Loucy (cell line): ENCODE results near the gene ADAMTS12.
"Not testable (repeated sequence)": the region's sequence is repeated elsewhere in the genome, so short reads cannot be mapped to it uniquely, and the experiment has no call there.

Experiments
- H2AFZ ChIP-seq: fragments of 200-600 bp; sonication (generic); 2 replicates; pipeline ENCODE4 v1.6.0; 2016; ENCODE audit warnings: antibody characterized with exemption, mild to moderate bottlenecking, low read length, moderate library complexity
- H3F3A ChIP-seq: fragments of 200-600 bp; 2 replicates; pipeline ENCODE4 v1.6.0; 2016; ENCODE audit warnings: antibody characterized with exemption, low read depth, mild to moderate bottlenecking
- H3K27me3 ChIP-seq: fragments of 200-600 bp; sonication (generic); 2 replicates; pipeline ENCODE4 v1.6.1; 2014; ENCODE audit warnings: low read length, mild to moderate bottlenecking; ENCODE audit not compliant: insufficient read depth, poor library complexity, severe bottlenecking
- H3K36me3 ChIP-seq: fragments of 200-600 bp; sonication (generic); 2 replicates; pipeline ENCODE4 v1.6.1; 2016; ENCODE audit warnings: low read length; ENCODE audit not compliant: insufficient read depth
- H3K4me1 ChIP-seq: fragments of 200-600 bp; sonication (generic); 2 replicates; pipeline ENCODE4 v1.5.1; 2014; ENCODE audit warnings: low read length, mild to moderate bottlenecking; ENCODE audit not compliant: insufficient read depth, poor library complexity, severe bottlenecking
- H3K4me2 ChIP-seq: fragments of 200-600 bp; sonication (generic); 2 replicates; pipeline ENCODE4 v1.6.0; 2014; ENCODE audit warnings: antibody characterized with exemption, low read length, low read depth, mild to moderate bottlenecking; ENCODE audit not compliant: poor library complexity, severe bottlenecking
- H3K4me3 ChIP-seq: fragments of 200-600 bp; sonication (generic); 2 replicates; pipeline ENCODE4 v1.5.1; 2014; ENCODE audit warnings: low read length, mild to moderate bottlenecking, mixed read lengths; ENCODE audit not compliant: poor library complexity, severe bottlenecking
- H3K79me2 ChIP-seq: fragments of 200-600 bp; sonication (generic); 2 replicates; pipeline ENCODE4 v1.6.1; 2014; ENCODE audit warnings: low read length; ENCODE audit not compliant: insufficient read depth
- H3K9ac ChIP-seq: fragments of 200-600 bp; sonication (generic); 2 replicates; pipeline ENCODE4 v1.6.0; 2014; ENCODE audit warnings: mild to moderate bottlenecking, low read depth, low read length, moderate library complexity; ENCODE audit not compliant: poor library complexity, severe bottlenecking
- H3K9me2 ChIP-seq: fragments of 200-600 bp; sonication (generic); replicated peaks from 2 replicates; pipeline ENCODE4 v1.6.1; 2016; ENCODE audit warnings: low read depth, low read length, mixed read lengths
- H3K9me3 ChIP-seq: fragments of 200-600 bp; sonication (generic); 2 replicates; pipeline ENCODE4 v1.6.1; 2014; ENCODE audit warnings: mild to moderate bottlenecking, antibody characterized with exemption, low read length, low read depth; ENCODE audit not compliant: insufficient read depth
- H4K20me1 ChIP-seq: fragments of 200-600 bp; sonication (generic); 2 replicates; pipeline ENCODE4 v1.6.0; 2014; ENCODE audit warnings: antibody characterized with exemption, low read length, mild to moderate bottlenecking; ENCODE audit not compliant: insufficient read depth, poor library complexity, severe bottlenecking
- EZH2phosphoT487 ChIP-seq: fragments of 200-600 bp; IDR thresholded peaks from 2 replicates; pipeline ENCODE4 v1.6.1; 2018; ENCODE audit warnings: antibody characterized with exemption, mild to moderate bottlenecking, moderate library complexity, borderline replicate concordance
- TF ChIP-seq, protein P1 (sequence below): fragments of 200-600 bp; sonication (generic); conservative IDR thresholded peaks from 2 replicates; pipeline ENCODE4 v1.5.1; 2014; ENCODE audit warnings: mild to moderate bottlenecking, antibody characterized with exemption, low read length

Gene ADAMTS12

GRCh38 chr5:33925278-33925677, 33.5 kb upstream of the ADAMTS12 start:
- H3K4me1 ChIP-seq, result no peaks in the 10 kb centered on the region
- H3K79me2 ChIP-seq, result no peaks in the 10 kb centered on the region
- no peak overlapping the region for H3K9ac ChIP-seq
- no peak overlapping the region for H2AFZ ChIP-seq
- no peaks in the 10 kb centered on the region for H3K9me3 ChIP-seq
- H3F3A ChIP-seq, result no peaks in the 10 kb centered on the region
- H3K27me3 ChIP-seq, result no peaks in the 10 kb centered on the region
- no peak overlapping the region for H3K4me2 ChIP-seq
- no peaks in the 10 kb centered on the region for H3K9me2 ChIP-seq
- H3K4me3 ChIP-seq, result no peak overlapping the region
- no peak for TF ChIP-seq EZH2phosphoT487
- TF ChIP-seq, protein P1, sequence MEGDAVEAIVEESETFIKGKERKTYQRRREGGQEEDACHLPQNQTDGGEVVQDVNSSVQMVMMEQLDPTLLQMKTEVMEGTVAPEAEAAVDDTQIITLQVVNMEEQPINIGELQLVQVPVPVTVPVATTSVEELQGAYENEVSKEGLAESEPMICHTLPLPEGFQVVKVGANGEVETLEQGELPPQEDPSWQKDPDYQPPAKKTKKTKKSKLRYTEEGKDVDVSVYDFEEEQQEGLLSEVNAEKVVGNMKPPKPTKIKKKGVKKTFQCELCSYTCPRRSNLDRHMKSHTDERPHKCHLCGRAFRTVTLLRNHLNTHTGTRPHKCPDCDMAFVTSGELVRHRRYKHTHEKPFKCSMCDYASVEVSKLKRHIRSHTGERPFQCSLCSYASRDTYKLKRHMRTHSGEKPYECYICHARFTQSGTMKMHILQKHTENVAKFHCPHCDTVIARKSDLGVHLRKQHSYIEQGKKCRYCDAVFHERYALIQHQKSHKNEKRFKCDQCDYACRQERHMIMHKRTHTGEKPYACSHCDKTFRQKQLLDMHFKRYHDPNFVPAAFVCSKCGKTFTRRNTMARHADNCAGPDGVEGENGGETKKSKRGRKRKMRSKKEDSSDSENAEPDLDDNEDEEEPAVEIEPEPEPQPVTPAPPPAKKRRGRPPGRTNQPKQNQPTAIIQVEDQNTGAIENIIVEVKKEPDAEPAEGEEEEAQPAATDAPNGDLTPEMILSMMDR, result no peak
- no peaks in the 10 kb centered on the region for H4K20me1 ChIP-seq
- no peaks in the 10 kb centered on the region for H3K36me3 ChIP-seq

- Histone ChIP-seq H3K79me2 (no peaks in the 10 kb centered on the region), H3K36me3 (no peaks in the 10 kb centered on the region), H3K9me2 (no peaks in the 10 kb centered on the region), H4K20me1 (no peaks in the 10 kb centered on the region), H2AFZ (no peak overlapping the region), H3K9ac (no peak overlapping the region), H3K4me1 (no peaks in the 10 kb centered on the region), H3K4me2 (no peak overlapping the region), H3K27me3 (no peaks in the 10 kb centered on the region), H3K4me3 (no peak overlapping the region), H3F3A (no peaks in the 10 kb centered on the region), H3K9me3 (no peaks in the 10 kb centered on the region)
- no peak for TF ChIP-seq EZH2phosphoT487
- TF ChIP-seq, protein P1, result no peak
Measured at GRCh38 chr5:33921002-33921401, 29.2 kb upstream of the ADAMTS12 start.

DNA sequence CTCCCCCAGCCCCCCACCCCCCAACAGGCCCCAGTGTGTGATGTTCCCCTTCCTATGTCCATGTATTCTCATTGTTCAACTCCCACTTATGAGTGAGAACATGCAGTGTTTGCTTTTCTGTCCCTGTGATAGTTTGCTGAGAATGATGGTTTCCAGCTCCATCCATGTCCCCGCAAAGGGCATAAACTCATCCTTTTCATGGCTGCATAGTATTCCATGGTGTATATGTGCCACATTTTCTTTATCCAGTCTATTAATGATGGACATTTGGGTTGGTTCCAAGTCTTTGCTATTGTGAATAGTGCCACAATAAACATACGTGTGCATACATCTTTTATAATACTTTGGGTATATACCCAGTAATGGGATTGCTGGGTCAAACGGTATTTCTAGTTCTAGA, 23.1 kb upstream of the ADAMTS12 start:
- not testable (repeated sequence) for H2AFZ ChIP-seq, H3K79me2 ChIP-seq, H3F3A ChIP-seq, H3K36me3 ChIP-seq, H3K4me3 ChIP-seq, H3K4me1 ChIP-seq, H3K27me3 ChIP-seq, H3K9me3 ChIP-seq, H3K9ac ChIP-seq, H3K9me2 ChIP-seq, H3K4me2 ChIP-seq, H4K20me1 ChIP-seq

DNA sequence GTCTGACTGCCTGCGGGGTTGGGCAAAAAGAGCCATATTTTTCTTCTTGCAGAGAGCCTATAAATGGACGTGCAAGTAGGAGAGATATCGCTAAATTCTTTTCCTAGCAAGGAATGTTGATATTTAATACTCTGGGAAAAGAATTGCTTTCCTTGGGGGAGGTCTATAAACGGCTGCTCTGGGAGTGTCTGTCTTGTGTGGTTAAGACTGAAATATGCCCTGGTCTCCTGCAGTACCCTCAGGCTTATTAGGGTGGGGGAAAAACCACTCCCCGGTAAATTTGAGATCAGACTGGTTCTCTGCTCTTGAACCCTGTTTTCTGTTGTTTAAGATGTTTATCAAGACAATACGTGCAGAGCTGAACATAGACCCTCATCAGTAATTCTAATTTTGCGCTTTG, 14.5 kb upstream of the ADAMTS12 start:
- not testable (repeated sequence) for H3F3A ChIP-seq, H3K9me2 ChIP-seq

More for the DNA sequence above, 14.5 kb upstream of the ADAMTS12 start:
- not testable (repeated sequence) for H4K20me1 ChIP-seq, H3K4me3 ChIP-seq, H3K9ac ChIP-seq, H3K79me2 ChIP-seq, H3K4me2 ChIP-seq, H3K4me1 ChIP-seq, H3K36me3 ChIP-seq, H2AFZ ChIP-seq
- Histone ChIP-seq H3K9me3 (peaks cover 13% of the 10 kb centered on the region), H3K27me3 (peaks cover 11% of the 10 kb centered on the region)
